ENCODE results near the gene HBP1.
"Not testable (repeated sequence)": the region's sequence is repeated elsewhere in the genome, so short reads cannot be mapped to it uniquely, and the experiment has no call there.

HBP1 gene

DNA sequence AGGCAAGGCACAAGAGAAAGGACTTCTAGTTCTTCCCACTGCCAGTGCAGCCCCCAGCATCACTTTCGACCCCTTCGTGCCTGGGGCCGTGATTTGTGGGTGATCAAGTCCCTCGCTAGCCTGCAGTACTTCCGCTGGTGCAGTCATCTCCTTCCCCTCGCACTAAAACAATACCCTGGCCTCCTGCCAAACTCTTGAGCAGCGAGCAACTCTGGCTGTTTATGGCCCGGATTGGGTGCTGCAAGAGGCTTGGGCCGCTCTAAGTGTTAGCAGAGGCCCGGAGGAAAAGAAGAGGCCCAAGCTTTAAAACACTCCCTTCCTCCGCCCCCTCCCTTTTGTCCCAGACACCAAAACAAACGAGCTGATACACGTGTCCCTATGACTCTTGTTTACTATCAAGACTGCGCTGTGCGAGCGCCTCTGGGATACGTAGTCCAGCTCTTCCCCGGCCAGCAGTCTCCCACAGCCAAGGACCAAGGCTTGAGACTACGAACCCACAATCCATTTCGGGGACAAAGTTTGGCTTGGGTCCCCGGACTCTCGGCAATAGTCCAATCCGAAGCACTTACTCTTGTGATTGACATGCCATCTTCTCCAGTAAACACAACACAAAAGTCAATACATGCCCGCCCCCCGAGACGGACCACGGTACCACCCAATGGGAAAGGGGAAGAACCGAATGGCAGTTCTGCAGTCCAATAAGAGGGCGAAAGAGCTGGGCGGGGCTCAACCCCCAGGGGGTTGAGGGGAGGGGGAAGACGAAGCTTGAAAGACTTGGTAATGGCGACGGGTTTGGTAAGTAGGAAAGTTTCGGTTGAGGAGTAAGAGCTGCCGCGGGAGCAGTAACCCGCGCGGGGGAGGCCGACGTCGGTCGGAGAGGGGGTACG lies at the start of gene HBP1:
Gene HBP1 (plus strand): TSS at position 771 of the 887 bp plus-strand sequence. CDS start 10,891 bp downstream, outside the sequence.
- peak; percentile 88 to 95 for DNase-seq (ENCODE audit: low read depth in 2 of 2)

DNA sequence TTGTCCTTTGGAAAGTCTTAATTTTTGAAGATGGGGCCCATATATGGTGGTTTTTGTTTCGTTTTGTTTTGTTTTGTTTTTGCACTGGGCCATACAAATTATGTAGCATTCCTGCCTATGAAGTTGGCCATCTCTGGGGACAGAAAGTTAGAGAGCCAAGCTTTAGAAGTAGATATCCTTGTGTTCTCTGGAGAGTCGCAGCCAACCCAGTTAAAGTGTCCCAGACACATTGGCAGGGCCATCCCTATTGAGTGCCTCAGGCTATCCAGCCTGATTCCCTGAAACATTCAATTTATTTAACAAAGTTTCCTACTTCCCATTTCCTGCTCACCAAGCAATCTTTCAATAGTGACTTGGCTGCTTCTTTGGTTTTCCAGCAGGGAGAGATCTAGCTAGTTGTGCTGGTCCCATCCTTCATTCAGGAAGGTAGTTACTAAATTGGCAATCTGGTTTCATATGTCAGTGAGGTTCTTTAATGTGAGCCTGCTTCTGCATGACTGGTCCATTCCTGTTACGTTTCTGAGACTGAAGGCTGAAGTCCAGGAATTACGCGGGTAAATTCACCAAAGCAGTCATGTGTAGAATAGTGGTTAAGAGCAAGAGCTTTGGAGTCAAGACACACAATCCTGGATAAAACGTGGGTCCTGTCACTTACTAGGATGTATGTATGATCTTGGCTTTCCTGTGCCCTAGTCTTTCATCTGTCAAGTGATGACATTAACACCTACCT lies 49.3 kb upstream of the HBP1 start:
- DNase-seq (ENCODE audit: low read depth in 2 of 2): no peak

- DNase-seq (ENCODE audit: low read depth in 2 of 2): no peak
Measured at GRCh38 chr7:107122486-107122911, 46.3 kb upstream of the HBP1 start.

- no peak for DNase-seq (ENCODE audit: low read depth in 2 of 2)
Measured at GRCh38 chr7:107123392-107123791, 45.4 kb upstream of the HBP1 start.

- DNase-seq (ENCODE audit: low read depth in 2 of 2): no peak
Measured at GRCh38 chr7:107125475-107125874, 43.3 kb upstream of the HBP1 start.

GRCh38 chr7:107128217-107128616 lies 40.6 kb upstream of the HBP1 start:
- DNase-seq (ENCODE audit: low read depth in 2 of 2): no peak

DNA sequence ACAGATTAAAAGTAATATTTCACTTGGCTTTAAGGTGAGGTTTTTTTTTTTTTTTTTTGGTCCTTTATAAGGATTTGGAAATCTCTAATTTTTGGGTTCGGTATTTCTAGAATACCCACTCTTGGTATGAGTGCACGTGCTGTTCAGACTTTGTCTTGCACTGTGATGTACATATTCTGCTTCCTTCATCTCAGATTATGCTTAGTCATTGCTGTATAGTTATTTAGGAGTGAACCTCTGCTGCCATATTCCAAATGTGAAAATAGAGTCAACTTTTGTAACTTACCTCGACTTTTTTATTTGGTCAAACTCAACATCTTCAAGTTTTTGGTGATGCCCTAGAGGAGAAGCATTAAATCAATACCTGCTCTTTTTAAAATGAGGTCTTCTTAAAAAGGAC lies 40.1 kb upstream of the HBP1 start:
- no peak for DNase-seq (ENCODE audit: low read depth in 2 of 2)

- no peak for DNase-seq (ENCODE audit: low read depth in 2 of 2)
Measured at GRCh38 chr7:107130487-107131220, 38.1 kb upstream of the HBP1 start.

DNA sequence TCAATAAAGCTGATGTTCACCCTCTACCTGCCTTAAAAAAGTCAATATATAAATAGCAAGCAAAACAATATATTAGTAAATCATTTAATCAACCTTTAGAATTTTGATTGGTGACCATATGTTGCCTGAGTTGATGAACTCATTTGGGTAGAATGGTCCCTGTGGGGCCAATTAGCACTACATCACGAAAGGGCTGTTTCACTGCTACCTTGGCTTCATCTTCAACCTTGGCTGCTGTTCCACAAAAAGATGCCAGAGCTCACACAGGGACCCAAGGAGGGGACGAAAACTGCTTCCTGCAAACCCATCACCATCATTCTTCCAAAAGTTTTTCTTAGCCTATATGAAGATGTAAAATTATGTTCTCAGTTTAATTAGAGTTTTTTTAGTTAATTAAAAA lies 35.4 kb upstream of the HBP1 start:
- no peak for DNase-seq (ENCODE audit: low read depth in 2 of 2)

DNA sequence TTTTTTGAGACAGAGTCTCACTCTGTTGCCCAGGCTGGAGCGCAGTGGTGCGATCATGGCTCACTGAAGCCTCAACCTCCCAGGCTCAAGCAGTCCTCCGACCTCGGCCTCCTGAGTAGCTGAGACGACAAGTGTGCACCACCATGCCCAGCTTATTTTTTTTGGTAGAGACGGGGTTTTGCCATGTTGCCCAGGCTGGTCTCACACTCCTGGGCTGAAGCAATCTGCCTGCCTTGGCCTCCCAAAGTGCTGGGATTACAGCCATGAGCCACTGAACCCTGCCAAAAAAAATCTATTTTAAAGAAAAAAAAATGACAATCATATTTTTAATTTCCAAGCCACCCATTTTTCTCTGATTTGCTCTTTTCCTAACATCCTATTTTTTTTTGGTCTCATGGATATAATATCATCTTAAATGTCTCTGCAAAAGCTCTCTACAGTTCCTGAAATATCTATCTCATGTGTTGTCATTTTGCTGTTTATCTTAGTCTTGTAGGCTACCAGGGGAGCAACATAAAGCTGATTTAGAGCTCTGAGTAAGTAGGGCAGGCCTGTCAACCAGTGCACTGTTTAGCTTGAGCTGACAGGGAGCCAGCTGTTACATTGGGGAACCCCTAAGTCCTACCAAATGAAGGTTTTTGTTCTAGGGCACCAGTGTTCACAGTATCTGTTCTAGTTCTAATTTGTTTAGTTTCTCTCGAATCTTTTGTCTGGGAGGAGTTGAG lies 29.9 kb upstream of the HBP1 start:
- no peak for DNase-seq (ENCODE audit: low read depth in 2 of 2)

GRCh38 chr7:107143875-107144274 lies 24.9 kb upstream of the HBP1 start:
- not testable (repeated sequence) for DNase-seq (ENCODE audit: low read depth in 2 of 2)

DNA sequence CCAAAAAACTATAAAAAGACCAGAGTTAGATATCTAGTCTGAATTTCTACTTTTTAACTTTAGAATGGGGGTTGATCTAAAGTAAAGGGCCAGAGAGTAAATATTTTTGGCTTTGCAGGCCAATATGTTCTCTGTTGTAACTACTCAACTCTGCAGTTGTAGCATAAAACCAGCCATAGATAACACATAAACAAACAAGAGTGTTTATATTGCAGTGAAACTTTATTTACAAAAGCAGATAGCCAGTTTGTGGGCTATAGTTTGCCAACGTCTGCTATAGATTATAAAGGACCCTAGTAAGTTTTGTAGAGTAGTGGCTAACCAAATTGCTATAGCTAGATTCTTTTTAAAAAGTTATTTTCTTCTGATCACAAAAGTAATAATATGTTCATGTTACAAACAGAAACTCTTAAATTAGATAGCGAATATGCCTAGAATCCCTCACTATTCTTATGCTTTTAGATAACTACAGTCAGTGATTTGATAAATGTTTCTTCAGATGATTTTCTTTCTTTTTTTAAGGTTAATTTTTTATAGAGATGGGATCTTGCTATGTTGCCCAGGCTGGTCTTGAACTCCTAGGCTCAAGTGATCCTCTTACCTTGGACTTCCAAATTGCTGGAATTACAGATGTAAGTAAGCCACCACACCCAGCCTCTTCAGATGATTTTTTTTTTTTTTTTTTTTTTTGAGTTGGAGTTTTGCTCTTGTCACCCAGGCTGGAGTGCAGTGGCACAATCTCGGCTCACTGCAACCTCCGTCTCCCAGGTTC lies 23.6 kb upstream of the HBP1 start:
- no peak for DNase-seq (ENCODE audit: low read depth in 2 of 2)

GRCh38 chr7:107147464-107148393 lies 21.1 kb upstream of the HBP1 start:
- peak in 1 of 2 donors; percentile 15 for DNase-seq (ENCODE audit: low read depth in 2 of 2)

DNA sequence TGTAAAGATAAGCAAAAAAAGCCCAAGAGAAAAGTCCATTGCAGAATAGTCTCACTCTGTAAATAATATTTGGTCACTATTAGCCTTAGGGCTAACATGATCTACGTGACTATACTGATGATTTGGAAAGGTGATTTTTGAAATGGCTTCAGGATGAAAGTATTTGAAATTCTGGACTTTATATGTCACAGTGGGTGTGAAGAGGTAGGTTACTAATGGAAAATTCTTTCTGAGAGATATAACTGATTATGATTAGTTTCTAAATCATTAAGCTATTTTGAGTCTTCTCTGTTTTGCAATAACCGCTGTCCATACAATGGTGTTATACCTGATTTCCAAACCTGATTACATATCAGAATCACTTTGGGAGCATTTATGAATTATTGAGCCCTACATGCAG lies 20.1 kb upstream of the HBP1 start:
- no peak for DNase-seq (ENCODE audit: low read depth in 2 of 2)

DNA sequence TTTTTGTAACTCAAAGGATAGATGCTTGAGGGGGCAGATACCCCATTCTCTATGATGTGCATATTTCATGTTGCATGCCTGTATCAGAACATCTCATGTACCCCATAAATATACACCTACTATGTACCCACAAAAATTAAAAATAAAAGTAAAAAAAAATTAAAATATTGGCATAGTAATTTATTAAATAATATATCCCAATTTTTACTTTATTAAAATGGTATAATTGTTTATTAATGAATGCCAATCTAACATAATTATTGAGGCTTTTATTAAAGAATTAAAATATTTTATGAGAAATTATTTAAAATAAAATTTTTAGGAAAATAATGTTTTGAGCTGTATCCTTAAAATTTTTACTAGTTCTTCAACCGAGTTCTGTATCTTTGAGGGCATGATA lies 18.9 kb upstream of the HBP1 start:
- no peak for DNase-seq (ENCODE audit: low read depth in 2 of 2)

GRCh38 chr7:107150375-107151073 lies 18.3 kb upstream of the HBP1 start:
- peak; percentile 58 to 74 for DNase-seq (ENCODE audit: low read depth in 2 of 2)

DNA sequence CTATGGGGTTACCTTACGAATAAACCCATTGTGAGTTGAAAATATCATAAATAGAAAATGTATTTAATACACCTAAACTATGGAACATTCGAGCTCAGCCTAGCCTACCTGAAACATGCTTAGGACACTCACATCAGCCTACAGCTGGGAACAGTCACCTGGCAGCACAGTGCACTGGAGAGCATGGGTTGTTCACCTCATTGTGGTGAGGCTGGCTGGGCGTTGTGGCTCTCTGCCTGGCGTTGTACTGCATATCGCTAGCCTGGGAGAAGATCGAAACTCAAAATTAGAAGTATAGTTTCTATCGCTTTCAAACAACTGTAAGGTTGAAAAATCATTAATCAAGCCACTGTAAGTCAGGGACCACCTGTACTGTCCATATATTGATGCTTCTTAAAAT lies 17.3 kb upstream of the HBP1 start:
- DNase-seq (ENCODE audit: low read depth in 2 of 2): no peak

- DNase-seq (ENCODE audit: low read depth in 2 of 2): no peak
Measured at GRCh38 chr7:107152011-107152410, 16.8 kb upstream of the HBP1 start.

GRCh38 chr7:107154826-107155225 lies 14.0 kb upstream of the HBP1 start:
- no peak for DNase-seq (ENCODE audit: low read depth in 2 of 2)

Measured in stimulated activated CD4-positive, alpha-beta T cell treated with anti-CD3 and anti-CD28 coated beads, Interleukin-1b, Interleukin-23, amount 100 ng/mL, for 4 hours (primary cell).